Raji (cell line): Measurements from ENCODE around the gene TLX1.

Experiments used
- POLR2A ChIP-seq: IDR thresholded peaks from 2 replicates; pipeline ENCODE4 v1.6.1; 2011; ENCODE audit warnings: low read depth, low read length, control low read depth; ENCODE audit not compliant: insufficient read depth

Gene TLX1

GRCh38 chr10:101152316-101152715, 21.2 kb downstream of the TLX1 start:
- no peak for TF ChIP-seq POLR2A

DNA sequence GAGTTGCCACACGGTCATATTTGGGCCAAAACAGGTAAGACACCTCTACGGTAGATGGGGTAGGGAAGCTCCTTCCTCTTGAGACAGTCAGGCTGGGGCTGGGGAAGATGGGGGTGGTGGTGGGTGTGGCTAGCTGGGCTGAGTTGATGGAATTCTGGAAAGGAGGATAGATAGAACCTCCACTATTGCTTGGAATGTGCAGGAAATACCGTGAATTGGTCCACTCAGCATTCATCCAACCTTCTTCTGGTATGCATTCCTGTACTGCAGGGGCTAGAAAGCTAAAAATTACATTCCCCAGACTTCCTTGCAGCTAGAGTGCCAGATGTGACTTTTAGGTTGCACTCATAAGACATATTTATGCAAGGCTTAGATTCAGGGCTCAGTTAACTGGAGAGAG, 24.8 kb downstream of the TLX1 start:
- TF ChIP-seq POLR2A = no peak

DNA sequence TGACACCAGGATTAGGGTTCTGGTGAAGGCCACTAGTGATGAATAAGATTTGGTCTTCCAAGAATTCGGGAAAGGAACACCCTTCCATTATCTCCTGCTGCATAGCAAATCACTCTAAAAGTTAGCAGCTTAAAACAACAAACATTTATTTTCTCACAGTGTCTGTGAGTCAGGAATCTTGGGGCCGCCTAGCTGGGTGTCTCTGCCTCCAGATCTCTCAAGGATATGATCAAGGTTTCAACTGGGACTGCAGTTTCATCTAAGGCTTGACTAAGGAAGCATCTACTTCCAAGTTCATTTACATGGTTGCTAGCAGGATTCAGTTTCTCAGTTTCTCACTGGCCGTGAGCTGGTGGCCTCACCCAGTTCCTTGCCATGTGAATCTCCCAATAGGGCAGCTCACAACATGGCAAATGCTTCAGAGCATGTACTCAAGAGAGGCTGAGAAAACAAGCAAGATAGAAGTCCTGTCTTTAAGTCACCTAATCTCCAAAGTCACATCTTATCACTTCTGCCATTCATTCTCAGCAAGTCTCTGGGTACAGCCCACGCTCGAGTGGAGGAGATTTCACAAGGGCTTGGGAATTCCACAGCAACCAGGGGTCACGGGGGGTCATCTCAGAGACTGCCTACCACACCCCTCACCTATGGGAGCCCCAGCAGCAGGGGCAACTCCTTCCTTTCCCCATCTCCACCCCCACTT, 26.8 kb downstream of the TLX1 start:
- no peak for TF ChIP-seq POLR2A

DNA sequence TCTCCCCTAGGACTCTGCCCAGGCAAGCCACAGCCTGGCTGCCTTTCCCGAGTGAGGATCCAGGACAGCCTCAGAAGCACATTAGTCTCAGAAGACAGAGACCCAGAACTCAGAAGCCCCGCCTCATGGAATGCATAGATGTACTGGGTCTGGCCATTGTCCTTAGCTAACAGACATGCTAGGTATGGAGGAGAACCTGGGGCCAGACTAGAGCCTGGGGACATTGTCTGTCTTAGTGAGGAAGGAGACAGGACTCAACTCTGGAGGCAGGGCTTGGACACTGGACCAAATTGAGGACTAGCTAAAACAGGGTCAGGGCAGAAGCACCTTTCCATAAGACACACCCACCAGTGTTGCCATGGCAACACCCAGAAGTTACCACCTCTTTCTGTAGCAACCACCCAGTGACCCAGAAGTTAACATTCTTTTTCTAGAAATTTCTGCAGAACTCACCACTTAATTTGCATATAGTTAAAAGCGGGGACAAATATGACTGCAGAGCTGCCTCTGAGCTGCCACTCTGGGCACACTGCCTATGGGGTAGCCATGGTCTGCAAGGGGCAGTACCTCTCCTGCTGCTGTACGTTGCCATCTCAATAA, 27.5 kb downstream of the TLX1 start:
- TF ChIP-seq POLR2A = no peak

DNA sequence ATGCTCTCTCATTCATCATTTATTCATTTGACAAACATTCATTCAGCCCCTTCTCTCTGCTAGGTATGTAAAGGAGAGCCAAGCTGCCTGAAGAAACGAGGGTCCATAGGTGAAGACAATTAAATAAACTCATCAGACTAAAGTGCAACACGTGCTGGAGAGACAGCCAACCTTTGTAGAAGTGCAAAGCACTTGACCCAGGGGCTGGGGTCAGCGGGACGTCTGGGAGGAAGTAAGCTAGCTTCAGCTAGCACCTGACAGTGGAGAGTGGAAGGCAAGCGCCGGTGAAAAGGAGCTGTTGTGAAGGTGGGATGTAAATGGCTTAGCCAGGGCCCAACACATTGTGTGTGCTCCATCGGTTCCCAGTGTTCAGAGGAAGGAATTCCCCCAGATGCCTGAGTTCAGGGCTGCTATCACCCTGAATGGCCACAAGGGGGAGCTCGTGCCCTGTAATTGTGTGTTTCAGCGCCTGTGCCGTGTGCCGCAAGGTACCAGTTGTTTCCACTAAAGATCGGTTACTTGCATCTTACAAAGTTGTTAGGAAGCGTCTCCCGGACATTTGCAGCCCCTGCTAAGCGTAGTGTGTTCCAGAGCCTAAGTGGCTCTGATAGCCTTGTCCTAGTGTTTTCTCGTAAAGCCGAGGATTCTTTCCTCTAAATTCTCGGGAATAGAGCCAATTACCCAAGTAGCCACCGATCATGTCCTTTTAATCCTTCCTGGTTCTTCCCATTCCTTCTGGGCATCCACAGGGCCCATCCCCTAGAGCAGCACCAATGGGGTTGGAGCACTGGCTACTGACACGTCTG, 30.6 kb downstream of the TLX1 start:
- no peak for TF ChIP-seq POLR2A

DNA sequence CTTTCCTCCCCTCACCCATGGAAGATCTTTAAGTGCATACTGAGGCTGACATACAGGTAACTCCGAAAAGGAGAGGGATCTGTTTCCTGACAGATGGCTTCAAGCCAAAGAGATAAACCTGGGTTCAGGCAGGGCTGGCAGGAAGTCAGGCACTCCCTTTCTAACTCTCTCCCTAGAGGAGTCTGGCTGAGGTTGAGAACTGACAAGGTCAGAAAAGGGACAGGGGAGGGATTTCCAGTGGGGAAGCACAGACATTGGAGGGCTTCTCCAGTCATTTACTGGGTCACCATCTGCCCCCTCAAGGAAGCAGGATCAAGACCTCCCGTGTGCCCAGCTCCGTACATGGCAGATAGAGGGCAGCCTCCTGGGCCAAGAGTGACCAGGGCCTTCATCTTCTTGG, 31.6 kb downstream of the TLX1 start:
- no peak for TF ChIP-seq POLR2A

DNA sequence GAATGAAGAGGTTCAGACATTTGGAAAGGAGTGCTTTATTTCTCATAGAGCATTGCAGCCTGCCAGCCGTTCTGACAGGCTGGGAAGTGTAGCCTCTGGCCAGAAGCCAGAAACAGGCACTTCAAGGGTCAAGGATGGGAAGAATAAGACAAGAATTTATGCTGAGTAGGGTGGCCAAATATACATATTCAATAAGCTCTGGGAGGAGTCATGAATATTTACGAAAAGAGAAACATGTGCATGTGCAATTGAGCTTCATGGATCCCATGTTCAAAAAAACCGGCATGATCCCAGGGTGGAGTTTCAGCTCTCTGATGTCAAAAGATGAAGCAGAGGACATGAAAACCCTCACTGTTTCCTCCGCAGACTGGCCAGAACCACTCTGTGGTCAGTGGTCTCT, 32.9 kb downstream of the TLX1 start:
- no peak for TF ChIP-seq POLR2A

DNA sequence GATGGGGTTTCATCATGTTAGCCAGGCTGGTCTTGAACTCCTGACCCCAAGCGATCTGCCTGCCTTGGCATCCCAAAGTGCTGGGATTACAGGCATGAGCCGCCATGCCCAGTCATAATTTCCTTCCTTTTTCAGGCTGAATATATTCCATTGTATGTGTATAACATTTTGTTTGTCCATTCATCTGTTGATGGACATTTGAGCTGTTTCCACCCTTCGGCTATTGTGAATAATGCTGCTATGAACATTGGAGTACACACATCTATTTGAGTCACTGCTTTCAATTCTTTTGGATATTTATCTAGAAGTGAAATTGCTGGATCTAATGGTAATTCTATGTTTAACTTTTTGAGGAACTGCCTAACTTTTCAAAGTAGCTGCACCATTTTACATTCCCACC, 34.6 kb downstream of the TLX1 start:
- no peak for TF ChIP-seq POLR2A

DNA sequence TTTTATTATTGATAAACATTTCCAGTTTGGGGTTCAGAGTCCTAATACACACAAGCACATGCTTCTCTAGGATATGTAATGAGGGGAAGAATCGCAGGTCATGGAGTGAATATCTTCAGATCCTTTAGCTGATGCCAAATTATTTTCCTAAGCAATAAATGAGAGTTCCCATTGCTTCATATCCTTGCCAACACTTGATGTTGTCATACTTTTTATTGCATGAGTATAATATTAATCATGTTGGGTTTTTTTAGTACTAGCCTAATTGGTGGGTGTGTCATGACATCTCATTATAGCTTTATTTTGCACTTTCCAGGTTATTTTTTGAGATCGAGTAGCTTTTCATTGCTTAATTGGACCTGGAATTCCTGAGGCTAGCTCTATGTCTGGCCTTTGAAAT, 35.3 kb downstream of the TLX1 start:
- no peak for TF ChIP-seq POLR2A

DNA sequence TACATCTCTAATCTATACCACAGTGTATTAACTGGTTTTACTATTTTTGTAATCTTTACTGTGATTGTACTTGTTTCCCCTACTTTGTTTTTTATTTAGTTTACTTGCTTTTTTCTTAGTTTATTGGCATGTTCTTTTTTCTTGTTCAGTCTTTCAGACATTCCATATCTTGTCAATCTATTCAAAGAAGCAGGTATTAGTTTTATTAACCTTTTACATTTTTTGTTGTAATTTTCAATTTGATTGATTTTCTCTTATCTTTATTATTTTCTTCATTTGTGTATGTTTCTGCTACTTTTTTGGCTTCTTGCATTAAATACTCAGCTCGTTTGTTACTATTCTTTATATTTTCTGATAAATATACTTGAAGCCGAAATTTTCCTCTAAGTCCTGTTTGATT, 41.6 kb downstream of the TLX1 start:
- no peak for TF ChIP-seq POLR2A

DNA sequence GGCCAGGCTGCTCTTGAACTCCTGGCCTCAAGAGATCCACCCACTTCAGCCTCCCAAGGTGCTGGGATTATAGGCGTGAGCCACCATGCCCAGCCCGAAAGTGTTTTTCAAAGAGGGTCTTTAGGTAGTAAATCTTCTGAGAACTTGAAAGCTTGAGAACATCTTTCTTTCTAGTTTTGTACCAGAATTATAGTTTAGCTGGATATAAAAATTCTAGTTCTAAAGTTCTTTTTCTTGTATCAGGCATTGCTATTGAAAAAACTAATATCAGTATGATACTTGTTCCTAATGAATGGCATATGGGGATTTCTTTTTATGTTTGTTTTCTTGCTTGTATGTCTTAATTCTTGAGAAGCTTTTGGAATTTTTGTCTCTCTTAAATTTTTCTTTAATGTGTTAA, 43.2 kb downstream of the TLX1 start:
- TF ChIP-seq POLR2A = no peak

- TF ChIP-seq POLR2A = no peak
Observed at GRCh38 chr10:101176577-101176976, 45.5 kb downstream of the TLX1 start.

- TF ChIP-seq POLR2A = no peak
Observed at GRCh38 chr10:101182936-101183335, 51.8 kb downstream of the TLX1 start.

DNA sequence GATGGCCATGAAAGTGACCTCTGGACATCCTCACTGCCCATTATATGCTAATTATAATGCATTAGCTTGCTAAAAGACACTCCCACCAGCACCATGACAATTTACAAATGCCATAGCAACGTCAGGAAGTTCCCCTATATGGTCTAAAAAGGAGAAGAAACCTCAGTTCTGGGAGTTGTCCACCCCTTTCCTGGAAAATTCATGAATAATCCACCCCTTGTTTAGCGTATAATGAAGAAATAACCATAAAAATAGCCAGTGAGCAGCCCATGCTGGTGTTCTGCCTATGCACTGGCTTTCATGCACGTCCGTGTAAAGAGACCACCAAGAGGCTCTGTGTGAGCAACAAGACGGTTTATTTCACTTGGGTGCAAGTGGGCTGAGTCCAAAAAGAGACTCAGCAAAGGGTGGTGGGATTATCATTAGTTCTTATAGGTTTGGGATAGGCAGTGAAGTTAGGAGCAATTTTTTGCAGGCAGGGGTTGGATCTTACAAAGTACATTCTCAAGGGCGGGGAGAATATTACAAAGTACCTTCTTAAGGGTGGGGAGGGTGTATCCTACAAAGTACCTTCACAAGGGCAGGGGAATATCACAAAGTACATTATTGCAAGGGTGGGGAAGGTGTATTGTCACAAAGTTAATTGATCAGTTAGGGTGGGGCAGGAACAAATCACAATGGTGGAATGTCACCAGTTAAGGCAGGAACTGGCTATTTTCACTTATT, 52.5 kb downstream of the TLX1 start:
- TF ChIP-seq POLR2A = no peak
